Mesodermal cell (in vitro differentiated cells): Measurements from ENCODE around the gene LRRC4C.
"Not testable (repeated sequence)": the region's sequence is repeated elsewhere in the genome, so short reads cannot be mapped to it uniquely, and the experiment has no call there.

Source experiments
- H3K27ac ChIP-seq: 2 replicates; pipeline ENCODE4 v1.7.0; 2013; ENCODE audit warnings: mild to moderate bottlenecking, low read depth, low read length, moderate library complexity; ENCODE audit not compliant: severe bottlenecking
- H3K36me3 ChIP-seq: 2 replicates; pipeline ENCODE4 v1.7.1; 2013; ENCODE audit warnings: mild to moderate bottlenecking, low read length, moderate library complexity; ENCODE audit not compliant: control insufficient read depth, insufficient read depth
- H3K4me1 ChIP-seq: one replicate; pipeline ENCODE4 v1.7.1; 2013; ENCODE audit warnings: mild to moderate bottlenecking, low read length; ENCODE audit not compliant: insufficient read depth, control insufficient read depth, poor library complexity, severe bottlenecking
- H3K4me3 ChIP-seq: 2 replicates; pipeline ENCODE4 v1.7.0; 2013; ENCODE audit warnings: low read length, control low read depth, mild to moderate bottlenecking; ENCODE audit not compliant: insufficient read depth, poor library complexity, severe bottlenecking; ENCODE audit errors: extremely low read depth
- H3K9me3 ChIP-seq: 2 replicates; pipeline ENCODE4 v1.7.1; 2013; ENCODE audit warnings: mild to moderate bottlenecking, low read length, moderate library complexity; ENCODE audit not compliant: control insufficient read depth
- WGBS, 2 experiments: methylation state at CpG; one replicate each; pipeline ENCODE4 v1.1.5; 2013; ENCODE audit warnings: missing lambda C conversion rate in 2 of 2; ENCODE audit not compliant: insufficient coverage in 2 of 2; 5-methylcytosine and 5-hydroxymethylcytosine counted together

The LRRC4C gene

DNA sequence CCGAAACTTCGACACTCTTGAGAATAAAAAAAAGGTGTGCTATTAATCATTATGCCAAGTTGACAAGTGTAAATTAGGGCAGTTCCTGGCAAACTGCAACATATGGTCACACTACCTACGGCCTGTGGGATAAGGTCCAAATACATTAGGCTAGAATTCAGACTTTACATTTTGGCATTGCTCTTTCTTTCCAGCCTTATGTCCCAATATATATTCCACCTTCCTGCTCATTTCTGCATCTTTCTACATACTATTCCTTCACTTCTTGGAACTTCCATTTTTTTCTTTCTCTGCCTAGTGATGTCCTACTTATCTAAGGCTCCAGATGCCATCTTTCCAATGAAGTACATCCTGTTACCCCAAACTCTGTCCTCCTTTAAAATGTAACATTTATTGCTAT lies 577.2 kb downstream of the LRRC4C start:
- H3K27ac ChIP-seq: no peak overlapping the region
- H3K9me3 ChIP-seq: no peaks in the 10 kb centered on the region
- H3K4me3 ChIP-seq: no peak overlapping the region
- no peaks in the 10 kb centered on the region for H3K36me3 ChIP-seq
- peaks cover 11% of the 10 kb centered on the region for H3K4me1 ChIP-seq
- 91 to 100% methylated on average over 1 to 3 of the region's 3 CpGs for WGBS, 2 experiments

DNA sequence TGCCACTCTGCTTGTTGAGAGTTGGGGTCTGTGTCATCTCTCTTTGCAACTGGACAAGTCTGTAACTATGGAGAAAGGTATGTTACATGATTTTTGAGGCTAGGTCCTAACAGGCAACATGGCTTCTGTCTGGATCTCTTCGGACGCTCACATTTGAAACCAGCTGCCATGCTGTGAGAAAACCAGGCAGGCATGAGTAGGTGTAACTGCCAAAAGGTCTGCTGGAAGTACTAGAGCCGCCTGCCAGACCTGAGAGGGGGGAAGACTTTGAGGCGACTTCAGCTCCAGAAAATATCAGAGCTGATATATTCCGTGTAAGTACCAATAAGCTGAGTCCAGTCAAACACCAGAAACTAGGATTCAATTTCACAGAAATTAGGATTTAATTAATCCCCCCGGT lies 579.5 kb downstream of the LRRC4C start:
- WGBS, 2 experiments: 91 to 94% methylated on average over 3 to 4 of the region's 6 CpGs
- no peak overlapping the region for H3K4me3 ChIP-seq
- H3K27ac ChIP-seq: no peak overlapping the region
- no peaks in the 10 kb centered on the region for H3K9me3 ChIP-seq
- no peaks in the 10 kb centered on the region for H3K36me3 ChIP-seq
- peaks cover 11% of the 10 kb centered on the region for H3K4me1 ChIP-seq

DNA sequence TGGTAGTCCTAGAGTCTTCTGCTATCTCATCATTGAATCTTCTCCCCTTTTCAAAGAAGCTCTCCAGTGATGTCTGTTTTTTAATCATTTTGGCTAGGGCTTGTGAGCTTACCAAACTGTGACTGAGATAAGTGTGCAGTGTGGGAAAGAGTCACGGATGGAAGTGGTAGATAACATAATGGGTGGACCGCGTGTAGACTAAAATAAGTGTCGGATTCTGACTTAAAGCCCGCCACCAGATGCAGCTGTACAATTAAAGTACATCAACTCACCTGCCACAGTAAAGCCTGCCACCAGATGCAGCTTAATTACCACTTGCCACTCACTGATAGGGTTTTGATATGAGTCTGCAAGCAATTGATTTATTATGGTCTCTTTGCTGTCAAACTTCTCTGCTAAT lies 581.5 kb downstream of the LRRC4C start:
- Histone ChIP-seq H3K4me3 (no peak overlapping the region), H3K27ac (peak overlapping the region; percentile 25), H3K4me1 (peaks cover 11% of the 10 kb centered on the region), H3K36me3 (no peaks in the 10 kb centered on the region), H3K9me3 (no peaks in the 10 kb centered on the region)
- WGBS, 2 experiments: 100% methylated on average over 2 of the region's 5 CpGs; no CpG with 5 or more reads in 1 of the 2 experiments

DNA sequence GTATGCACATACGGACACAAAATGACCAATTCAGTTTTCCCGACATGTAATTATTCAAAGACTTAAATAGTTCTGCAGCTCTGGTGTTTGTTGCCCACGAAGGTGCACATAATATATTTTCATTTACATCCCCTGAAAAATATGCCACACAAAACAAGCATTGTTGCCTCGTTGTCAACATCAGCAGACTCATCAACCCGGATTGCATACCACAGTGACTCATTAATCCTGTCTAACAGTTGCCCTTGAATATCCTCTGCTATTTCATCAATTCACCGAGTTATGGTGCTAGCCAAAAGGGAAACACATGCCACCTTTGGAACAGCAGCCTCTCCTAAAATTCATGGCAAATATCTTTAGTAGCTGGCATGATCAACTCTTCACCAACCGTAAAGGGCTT lies 582.2 kb downstream of the LRRC4C start:
- Histone ChIP-seq H3K4me1 (peaks cover 11% of the 10 kb centered on the region), H3K9me3 (no peaks in the 10 kb centered on the region), H3K36me3 (no peaks in the 10 kb centered on the region), H3K27ac (peak overlapping the region; percentile 44), H3K4me3 (no peak overlapping the region)
- 91 to 92% methylated on average over 5 to 7 of the region's 7 CpGs for WGBS, 2 experiments

DNA sequence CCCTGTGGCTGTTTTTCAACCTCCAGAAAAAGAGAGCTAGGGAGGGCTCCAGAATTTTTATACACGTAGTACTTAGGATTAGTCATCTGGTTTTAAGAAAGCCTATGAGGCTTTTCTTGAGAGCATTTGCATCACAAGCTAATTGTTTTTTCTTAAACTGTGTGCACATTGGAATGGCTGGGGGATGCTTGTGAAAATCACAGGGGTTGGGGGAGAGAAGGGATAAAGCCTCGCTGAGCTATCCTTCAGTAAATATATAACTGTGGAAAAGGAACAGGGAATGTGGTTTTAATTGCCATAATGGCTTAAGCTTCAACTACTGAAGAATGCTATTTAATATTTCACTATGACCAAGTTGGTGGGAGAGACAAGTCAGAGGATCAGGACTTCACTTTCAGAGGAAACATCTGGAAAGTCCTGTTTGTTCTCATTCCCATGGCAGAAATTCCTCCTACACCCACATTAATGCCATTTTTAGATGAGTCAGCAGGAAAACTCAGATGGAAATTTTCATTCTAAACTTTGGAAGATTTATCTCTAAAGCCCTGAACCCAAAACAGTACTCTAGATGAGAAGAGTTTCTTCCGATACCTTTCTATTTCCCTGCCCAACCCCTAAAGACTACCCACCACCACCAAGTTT lies 591.3 kb downstream of the LRRC4C start:
- Histone ChIP-seq H3K4me3 (no peak overlapping the region), H3K4me1 (no peaks in the 10 kb centered on the region), H3K36me3 (no peaks in the 10 kb centered on the region), H3K27ac (no peak overlapping the region), H3K9me3 (no peaks in the 10 kb centered on the region)
- WGBS, 2 experiments: 75 to 80% methylated on average over 1 of the region's 3 CpGs

DNA sequence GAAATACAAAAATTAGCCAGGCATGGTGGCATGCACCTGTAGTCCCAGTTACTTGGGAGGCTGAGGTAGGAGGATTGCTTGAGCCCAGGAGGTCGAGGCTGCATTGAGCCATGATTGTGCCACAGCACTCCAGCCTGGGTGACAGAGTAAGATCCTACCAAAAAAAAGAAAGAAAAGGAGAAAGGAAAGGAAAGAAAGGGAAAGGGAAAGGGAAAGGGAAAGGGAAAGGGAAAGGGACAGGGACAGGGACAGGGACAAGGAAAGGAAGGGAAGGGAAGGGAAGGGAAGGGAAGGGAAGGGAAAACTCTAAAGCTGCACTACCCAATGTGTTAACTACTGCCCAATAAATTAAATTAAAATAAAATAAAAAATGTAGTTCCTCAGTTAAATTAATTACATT lies 601.7 kb downstream of the LRRC4C start:
- not testable (repeated sequence) for H3K36me3 ChIP-seq, H3K27ac ChIP-seq, H3K4me1 ChIP-seq, H3K4me3 ChIP-seq, H3K9me3 ChIP-seq
- 67 to 100% methylated on average over 1 of the region's 1 CpG for WGBS, 2 experiments

DNA sequence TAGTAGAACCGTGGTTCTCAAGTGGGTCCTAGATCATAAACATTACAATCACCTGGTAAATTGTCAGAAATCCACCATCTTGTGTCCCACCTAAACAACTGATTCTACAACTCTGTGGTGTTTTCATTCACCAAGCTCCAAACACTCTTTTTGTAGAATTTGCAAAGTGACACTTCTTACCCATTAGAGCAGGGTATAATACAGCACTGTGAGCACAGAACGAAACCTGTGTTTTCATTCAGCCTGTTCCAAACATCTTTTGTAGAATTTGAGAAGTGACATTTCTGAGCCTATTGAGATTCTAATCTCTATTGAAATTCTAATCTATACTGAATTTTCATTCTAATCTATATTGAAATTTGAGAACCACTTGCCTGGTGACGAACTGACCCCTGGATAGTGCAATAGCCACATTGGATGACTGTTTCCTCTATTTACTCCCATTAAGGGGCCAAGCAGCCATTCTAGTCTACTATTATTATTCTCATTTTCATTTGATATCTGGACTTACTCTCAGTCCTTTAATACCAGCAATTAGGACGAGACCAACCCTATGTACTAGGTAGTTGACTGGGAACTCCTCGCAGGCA lies 616.6 kb downstream of the LRRC4C start:
- Histone ChIP-seq H3K4me1 (no peaks in the 10 kb centered on the region), H3K4me3 (no peak overlapping the region), H3K9me3 (no peaks in the 10 kb centered on the region), H3K36me3 (no peaks in the 10 kb centered on the region), H3K27ac (no peak overlapping the region)
- 76 to 100% methylated on average over 2 to 4 of the region's 5 CpGs for WGBS, 2 experiments

DNA sequence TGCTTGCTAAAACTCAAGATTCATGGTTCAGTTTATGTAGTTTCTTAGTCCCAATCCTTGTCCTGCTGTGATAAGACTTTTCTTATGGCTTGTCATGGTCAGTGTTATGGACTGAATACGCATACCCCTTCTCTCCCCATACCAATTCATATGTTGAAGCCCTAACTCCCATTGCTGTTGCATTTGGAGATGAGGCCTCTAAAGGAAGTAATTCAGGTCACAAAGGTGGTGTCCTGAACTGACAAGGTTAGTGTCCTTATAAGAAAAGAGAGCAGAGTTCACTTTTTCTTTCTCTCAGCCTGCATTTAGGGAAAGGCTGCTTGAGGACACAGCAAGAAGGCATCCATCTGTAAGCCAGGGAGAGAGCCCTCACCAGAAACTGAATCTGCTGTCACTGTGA lies 618.2 kb downstream of the LRRC4C start:
- Histone ChIP-seq H3K9me3 (no peaks in the 10 kb centered on the region), H3K4me1 (no peaks in the 10 kb centered on the region), H3K27ac (no peak overlapping the region), H3K36me3 (no peaks in the 10 kb centered on the region), H3K4me3 (no peak overlapping the region)
- WGBS, 2 experiments: no CpG with 5 or more reads among the region's 1 CpG

DNA sequence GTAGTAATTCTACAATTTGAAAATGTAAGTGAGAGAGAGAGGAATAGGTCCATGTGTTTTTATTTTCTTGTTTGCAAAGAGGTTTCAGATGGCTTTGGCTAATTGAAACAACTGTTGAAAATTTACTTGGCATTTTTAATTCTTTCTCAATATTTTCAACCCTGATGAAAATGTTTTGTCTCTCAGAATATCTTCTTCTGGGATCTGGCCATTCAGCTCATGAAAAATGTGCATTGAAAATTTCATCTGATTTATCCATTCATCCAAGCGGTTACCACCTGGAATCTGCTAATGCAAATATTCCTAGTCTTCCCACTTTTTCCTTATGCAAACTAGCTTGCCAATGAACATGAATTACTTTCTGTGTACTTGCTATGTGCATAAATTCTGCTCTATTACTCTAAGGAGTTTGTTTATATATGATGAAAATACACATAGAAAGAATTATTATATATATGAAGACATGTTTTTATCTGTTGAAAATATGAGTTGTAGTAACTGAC lies 621.2 kb downstream of the LRRC4C start:
- H3K4me1 ChIP-seq: no peaks in the 10 kb centered on the region
- no peaks in the 10 kb centered on the region for H3K36me3 ChIP-seq
- H3K4me3 ChIP-seq: no peak overlapping the region
- H3K27ac ChIP-seq: no peak overlapping the region
- no peaks in the 10 kb centered on the region for H3K9me3 ChIP-seq
- WGBS, 2 experiments: 86% methylated on average over 1 of the region's 1 CpG; no CpG with 5 or more reads in 1 of the 2 experiments

DNA sequence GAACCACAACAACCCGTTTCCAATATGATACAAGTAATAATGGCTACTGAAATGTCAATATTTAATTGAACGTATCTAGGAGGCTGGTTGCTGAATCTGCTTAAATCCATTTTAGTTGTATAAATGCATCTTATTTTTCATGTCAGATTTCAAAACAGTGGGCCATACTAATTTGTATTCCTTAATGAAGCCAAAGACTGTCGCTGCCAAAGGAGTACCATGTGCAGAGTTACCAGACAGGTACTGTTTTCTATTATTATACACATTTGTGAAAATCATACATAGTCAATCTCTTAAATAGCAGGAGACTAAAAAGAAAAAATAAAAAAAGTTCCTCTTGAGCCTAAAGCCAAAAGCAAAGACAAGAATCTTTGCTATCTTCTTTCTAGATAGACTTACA lies 632.3 kb downstream of the LRRC4C start:
- no peaks in the 10 kb centered on the region for H3K4me1 ChIP-seq
- H3K4me3 ChIP-seq: no peak overlapping the region
- H3K9me3 ChIP-seq: no peaks in the 10 kb centered on the region
- no peak overlapping the region for H3K27ac ChIP-seq
- H3K36me3 ChIP-seq: no peaks in the 10 kb centered on the region
- no CpG with 5 or more reads among the region's 3 CpGs for WGBS, 2 experiments

DNA sequence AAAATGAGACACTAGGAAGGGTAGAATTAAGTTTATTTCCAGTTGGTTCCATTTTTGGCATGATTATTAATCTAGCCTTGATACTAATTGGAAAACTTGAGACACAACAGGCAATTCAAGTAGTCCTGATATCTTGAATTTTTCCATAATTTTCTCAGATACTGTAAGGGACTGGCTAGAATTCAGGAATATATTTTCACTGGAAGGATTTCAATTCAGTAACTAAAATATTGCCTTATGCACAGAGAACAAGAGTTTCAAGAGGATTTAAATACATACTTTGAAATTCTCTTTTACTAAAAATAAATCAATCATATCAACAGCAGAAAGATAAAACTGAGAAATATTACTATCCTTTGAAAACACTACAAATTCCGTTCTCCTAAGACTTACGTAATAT lies 632.9 kb downstream of the LRRC4C start:
- H3K9me3 ChIP-seq: no peaks in the 10 kb centered on the region
- H3K4me1 ChIP-seq: no peaks in the 10 kb centered on the region
- H3K27ac ChIP-seq: no peak overlapping the region
- no peak overlapping the region for H3K4me3 ChIP-seq
- WGBS, 2 experiments: no CpG with 5 or more reads among the region's 2 CpGs
- H3K36me3 ChIP-seq: no peaks in the 10 kb centered on the region
